K562 (cell line): ENCODE results near the gene ZNF558. TPM values are rescaled to one million over a fixed set of nuclear protein-coding genes. Genes with fewer than 3 reads are reported as not detected.
A peak's percentile ranks its signal among the peaks of the same experiment; 100 is the strongest.

Source experiments
- E2F3 ChIP-seq: fragments of 250-450 bp; sonication (Bioruptor Pico); IDR thresholded peaks from 2 replicates; pipeline ENCODE4 v1.4.0; 2020; ENCODE audit warnings: mild to moderate bottlenecking
- ERF ChIP-seq: fragments of 450-650 bp; formaldehyde crosslinking; IDR thresholded peaks from 2 replicates; pipeline ENCODE4 v1.4.0; 2020; ENCODE audit warnings: mild to moderate bottlenecking, mixed read lengths
- FOXM1 ChIP-seq, 2 experiments: fragments of 450-650 bp in 1 of 2; sonication (generic) in 1 of 2; formaldehyde crosslinking in 1 of 2; IDR thresholded peaks; 2 replicates each; pipeline versions ENCODE4 v1.6.1 to v1.9.0; 2017 to 2022; ENCODE audit warnings: low read depth in 2 of 2, mild to moderate bottlenecking in 2 of 2, missing genetic modification reagents in 1 of 2, moderate library complexity in 1 of 2
- NCOA2 ChIP-seq, 2 experiments: fragments of 450-650 bp; IDR thresholded peaks; 2 replicates each; pipeline ENCODE4 v1.6.1; 2018; ENCODE audit warnings: mild to moderate bottlenecking in 2 of 2, moderate library complexity in 1 of 2; ENCODE audit not compliant: partially characterized antibody in 2 of 2
- PBX2 ChIP-seq, 2 experiments: IDR thresholded peaks in 1 of 2; conservative IDR thresholded peaks in 1 of 2; 2 replicates each; pipeline ENCODE4 v1.6.1; 2016; ENCODE audit warnings: low read depth in 2 of 2, mild to moderate bottlenecking in 1 of 2, missing compliant biosample characterization in 1 of 2, missing genetic modification characterization in 1 of 2, moderate library complexity in 1 of 2
- POU5F1 ChIP-seq: fragments of 150-350 bp; IDR thresholded peaks from 2 replicates; pipeline ENCODE4 v1.6.1; 2014; ENCODE audit warnings: borderline replicate concordance, low read length, low read depth, mild to moderate bottlenecking; ENCODE audit not compliant: partially characterized antibody
- RAD21 ChIP-seq, 2 experiments: fragments of 250-450 bp in 1 of 2; fragments of 450-650 bp in 1 of 2; sonication (Bioruptor Pico) in 1 of 2; formaldehyde crosslinking in 1 of 2; IDR thresholded peaks in 1 of 2; conservative IDR thresholded peaks in 1 of 2; 2 replicates each; pipeline versions ENCODE4 v1.4.0 to v1.8.0; 2020 to 2022; ENCODE audit warnings: mild to moderate bottlenecking in 2 of 2, moderate library complexity in 1 of 2
- SRF ChIP-seq, 2 experiments: fragments of 250-450, 450-650 bp in 1 of 2; sonication (Bioruptor Pico) in 1 of 2; sonication (generic) in 1 of 2; formaldehyde crosslinking; IDR thresholded peaks; 2 replicates each; pipeline versions ENCODE4 v1.5.0 to v1.5.1; 2020 to 2022; ENCODE audit warnings: mild to moderate bottlenecking in 1 of 2, missing genetic modification reagents in 1 of 2
- XRCC5 ChIP-seq: fragments of 200-400 bp; formaldehyde crosslinking; IDR thresholded peaks from 2 replicates; pipeline ENCODE4 v1.6.1; 2017; ENCODE audit warnings: low read depth, mild to moderate bottlenecking, low read length
- polyA plus RNA-seq, 8 experiments: library from polyadenylated mRNA; depleted of rRNA in 4 of 8; stranded (reverse) in 5 of 8; unstranded in 3 of 8; fragments of >200 nt; fragmentation: Nextera tagmentation in 2 of 8; fragmentation: Illumina TruSeq in 1 of 8; extraction: Ambion mirVana in 2 of 8; extraction: Trizol in 1 of 8; gene quantifications; 2 replicates each; pipeline versions ENCODE4 v1.2.1 to v1.2.3, GENCODE V29; 2011 to 2014; ENCODE audit warnings: inconsistent platforms in 1 of 8, missing spikeins in 1 of 8
- total RNA-seq, 7 experiments: library from RNA; depleted of rRNA in 6 of 7; stranded (reverse); fragments of >200 nt in 6 of 7; fragmentation: Illumina TruSeq in 2 of 7; extraction: Trizol in 2 of 7; gene quantifications; 2 replicates each; pipeline versions ENCODE4 v1.2.1 to v1.2.3, GENCODE V29; 2011 to 2021; ENCODE audit warnings: low replicate concordance in 1 of 7
- TF ChIP-seq, protein P1 (sequence below), 2 experiments: fragments of 450-650 bp; formaldehyde crosslinking in 1 of 2; IDR thresholded peaks; 2 replicates each; pipeline versions ENCODE4 v1.4.0 to v1.6.1; 2014 to 2020; ENCODE audit warnings: mild to moderate bottlenecking in 2 of 2, borderline replicate concordance in 1 of 2, low read depth in 1 of 2

Gene ZNF558
- total and polyA plus RNA-seq, 9 of the 15 experiments (the other 6 are each of a cell fraction or from before 2014, with no cell fraction given) = 5.4 to 47.6 (median 21.2) TPM

DNA sequence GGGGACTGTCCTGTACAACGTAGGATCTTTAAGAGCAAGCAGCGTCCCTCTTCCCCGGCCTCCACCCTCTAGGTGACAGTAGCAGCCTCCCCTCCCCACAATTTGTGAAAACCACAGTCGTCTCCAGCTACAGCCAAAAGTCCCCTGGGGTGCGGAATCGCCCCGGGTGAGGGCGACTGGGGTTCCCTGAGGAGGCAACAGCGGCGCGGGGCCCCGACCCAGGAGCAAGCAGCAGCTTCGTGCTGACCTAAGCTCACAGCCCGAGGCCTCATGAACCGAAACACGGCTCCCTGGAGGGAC is 322 bp downstream of the ZNF558 start (continued):
- TF ChIP-seq, protein P1, sequence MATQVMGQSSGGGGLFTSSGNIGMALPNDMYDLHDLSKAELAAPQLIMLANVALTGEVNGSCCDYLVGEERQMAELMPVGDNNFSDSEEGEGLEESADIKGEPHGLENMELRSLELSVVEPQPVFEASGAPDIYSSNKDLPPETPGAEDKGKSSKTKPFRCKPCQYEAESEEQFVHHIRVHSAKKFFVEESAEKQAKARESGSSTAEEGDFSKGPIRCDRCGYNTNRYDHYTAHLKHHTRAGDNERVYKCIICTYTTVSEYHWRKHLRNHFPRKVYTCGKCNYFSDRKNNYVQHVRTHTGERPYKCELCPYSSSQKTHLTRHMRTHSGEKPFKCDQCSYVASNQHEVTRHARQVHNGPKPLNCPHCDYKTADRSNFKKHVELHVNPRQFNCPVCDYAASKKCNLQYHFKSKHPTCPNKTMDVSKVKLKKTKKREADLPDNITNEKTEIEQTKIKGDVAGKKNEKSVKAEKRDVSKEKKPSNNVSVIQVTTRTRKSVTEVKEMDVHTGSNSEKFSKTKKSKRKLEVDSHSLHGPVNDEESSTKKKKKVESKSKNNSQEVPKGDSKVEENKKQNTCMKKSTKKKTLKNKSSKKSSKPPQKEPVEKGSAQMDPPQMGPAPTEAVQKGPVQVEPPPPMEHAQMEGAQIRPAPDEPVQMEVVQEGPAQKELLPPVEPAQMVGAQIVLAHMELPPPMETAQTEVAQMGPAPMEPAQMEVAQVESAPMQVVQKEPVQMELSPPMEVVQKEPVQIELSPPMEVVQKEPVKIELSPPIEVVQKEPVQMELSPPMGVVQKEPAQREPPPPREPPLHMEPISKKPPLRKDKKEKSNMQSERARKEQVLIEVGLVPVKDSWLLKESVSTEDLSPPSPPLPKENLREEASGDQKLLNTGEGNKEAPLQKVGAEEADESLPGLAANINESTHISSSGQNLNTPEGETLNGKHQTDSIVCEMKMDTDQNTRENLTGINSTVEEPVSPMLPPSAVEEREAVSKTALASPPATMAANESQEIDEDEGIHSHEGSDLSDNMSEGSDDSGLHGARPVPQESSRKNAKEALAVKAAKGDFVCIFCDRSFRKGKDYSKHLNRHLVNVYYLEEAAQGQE (IDR thresholded peaks at IDR 0.05; ENCODE audit: borderline replicate concordance) = 0 out of 2 replicates have a peak, but pooled peaks have one; percentile 5
- TF ChIP-seq, protein P1 (CRISPR knock-in tag; IDR thresholded peaks at IDR 0.05; ENCODE audit: low read depth) = no peak
- TF ChIP-seq POU5F1 = no peak
- TF ChIP-seq E2F3 (CRISPR knock-in tag) = no peak
- TF ChIP-seq PBX2 (CRISPR knock-in tag; IDR thresholded peaks at IDR 0.05; ENCODE audit: low read depth) = no peak
- no peak for TF ChIP-seq PBX2 (tag; conservative IDR thresholded peaks at IDR 0.05; ENCODE audit: low read depth)
- 0 out of 2 replicates have a peak, but pooled peaks have one; percentile 13 for TF ChIP-seq XRCC5
- TF ChIP-seq SRF (CRISPR knock-in tag; IDR thresholded peaks at IDR 0.05) = no peak
- TF ChIP-seq RAD21 (CRISPR knock-in tag; conservative IDR thresholded peaks at IDR 0.05 in 1 of 2, IDR thresholded peaks at IDR 0.05 in 1 of 2) = peak in 1 of 2 experiments; percentile 14; a peak in 1 of 4 replicates
- peak; percentile 57; the same call in 1 of the 2 replicates for TF ChIP-seq ERF (CRISPR knock-in tag)
- TF ChIP-seq NCOA2 (IDR thresholded peaks at IDR 0.05; ENCODE audit: partially characterized antibody in 2 of 2) = no peak
- TF ChIP-seq FOXM1 (IDR thresholded peaks at IDR 0.05; ENCODE audit: low read depth) = no peak
- 0 out of 2 replicates have a peak, but pooled peaks have one; percentile 25 for TF ChIP-seq FOXM1 (CRISPR knock-in tag; IDR thresholded peaks at IDR 0.05; ENCODE audit: low read depth)
